CD4-positive, alpha-beta T cell treated with Interleukin-4 for 4 hours (primary cell): ENCODE measurements around the gene FLT4.

ENCODE experiments used
- DNase-seq: peaks from one replicate; pipeline ENCODE4 v3.0.0-alpha.2; 2020

The FLT4 gene

GRCh38 chr5:180586870-180587269, 62.5 kb downstream of the FLT4 start:
- no peak for DNase-seq

DNA sequence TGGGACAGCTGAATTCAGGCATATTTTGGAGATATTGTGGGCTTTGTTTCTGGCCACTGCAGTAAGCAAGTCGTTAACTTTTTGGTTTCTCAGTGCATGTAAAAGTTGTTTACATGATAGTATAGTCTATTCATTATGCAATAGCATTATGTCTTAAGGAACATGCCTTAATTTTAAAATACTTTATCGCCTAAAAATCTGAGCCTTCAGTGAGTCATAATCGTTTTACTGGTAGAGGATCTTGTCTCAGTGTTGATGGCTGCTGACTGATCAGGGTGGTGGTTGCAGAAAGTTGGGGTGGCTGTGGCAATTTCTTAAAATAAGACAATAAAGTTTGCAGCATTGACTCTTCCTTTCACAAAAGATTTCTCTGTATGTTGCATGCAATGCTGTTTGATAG, 63.2 kb downstream of the FLT4 start:
- no peak for DNase-seq

DNA sequence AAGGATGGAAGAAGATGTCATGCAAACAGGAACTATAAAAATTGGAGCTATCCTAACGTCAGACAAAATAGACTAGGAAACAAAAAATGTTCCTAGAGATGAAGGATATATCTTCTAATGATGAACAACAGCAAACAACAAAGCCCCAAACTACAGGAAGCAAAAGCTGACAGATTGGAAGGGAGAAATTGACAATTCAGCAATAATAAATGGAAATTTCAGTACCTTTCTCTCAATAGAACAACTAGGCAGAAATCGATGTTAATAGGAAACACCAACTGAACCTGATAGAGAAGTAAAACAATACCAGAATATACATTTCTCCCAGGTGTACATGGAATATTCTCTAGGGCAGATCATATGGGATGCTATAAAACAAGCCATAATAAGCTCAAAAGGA, 65.7 kb downstream of the FLT4 start:
- no peak for DNase-seq

DNA sequence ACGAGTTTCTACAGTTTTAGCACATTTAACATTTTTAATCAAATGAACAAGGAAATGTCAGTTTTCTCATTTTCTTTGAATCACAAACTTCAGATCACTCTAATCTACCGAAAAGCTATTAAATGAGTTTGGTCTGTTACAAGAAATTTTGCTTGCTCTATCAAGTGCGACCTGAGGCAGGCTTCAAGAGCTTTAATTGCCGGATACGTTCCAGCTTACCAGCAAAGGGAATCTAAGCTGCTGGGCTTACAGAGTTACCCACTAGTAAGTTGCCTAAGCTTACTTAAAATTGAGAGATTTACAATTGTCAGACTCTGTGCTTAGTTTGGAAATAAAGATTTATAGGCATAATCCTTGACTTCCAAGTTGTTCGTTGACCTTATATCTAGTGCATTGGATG, 68.7 kb downstream of the FLT4 start:
- DNase-seq, result no peak

DNA sequence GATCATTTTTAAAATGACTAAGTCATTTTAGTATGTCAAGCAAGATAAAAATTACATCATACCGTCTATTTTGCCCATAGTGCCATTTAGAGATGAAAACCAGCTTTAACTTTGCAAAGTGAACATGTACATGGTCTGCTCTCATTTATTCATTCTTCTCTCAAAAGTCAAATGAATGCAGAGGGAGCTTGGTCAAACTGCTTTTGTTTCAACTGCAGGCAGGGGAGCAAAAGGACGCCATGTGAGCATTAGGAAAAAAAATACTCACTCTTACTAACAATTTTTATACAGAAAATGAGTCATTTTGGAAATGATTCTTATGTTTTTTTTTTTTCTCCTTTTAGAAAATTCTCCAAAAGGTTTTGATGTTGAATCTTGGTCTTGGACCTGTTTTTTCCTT, 73.8 kb downstream of the FLT4 start:
- no peak for DNase-seq

GRCh38 chr5:180568914-180569313, 80.5 kb downstream of the FLT4 start:
- DNase-seq, result no peak

GRCh38 chr5:180563994-180564393, 85.4 kb downstream of the FLT4 start:
- no peak for DNase-seq

DNA sequence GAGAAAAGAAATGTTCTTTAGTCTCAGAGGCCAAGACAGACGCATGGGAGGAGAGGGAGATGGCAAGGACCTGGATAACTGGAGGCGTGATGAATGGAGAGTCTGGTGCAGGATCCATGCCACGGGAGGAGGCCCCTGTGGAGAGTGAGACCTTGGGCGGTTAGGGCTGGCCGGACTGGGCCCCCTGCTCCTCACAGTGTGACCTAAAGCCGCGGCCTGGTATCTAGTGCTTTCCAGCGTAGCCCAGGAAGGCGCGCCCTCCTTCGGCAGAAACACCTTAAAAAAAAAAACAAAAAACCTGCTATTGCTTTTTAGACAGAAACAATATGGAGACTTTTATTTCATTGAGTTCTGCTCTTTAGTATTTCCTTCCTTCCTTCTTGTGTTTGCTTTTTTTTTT, 91.2 kb downstream of the FLT4 start:
- DNase-seq, result no peak

- no peak for DNase-seq
Observed at GRCh38 chr5:180557217-180557809, 92.1 kb downstream of the FLT4 start.

DNA sequence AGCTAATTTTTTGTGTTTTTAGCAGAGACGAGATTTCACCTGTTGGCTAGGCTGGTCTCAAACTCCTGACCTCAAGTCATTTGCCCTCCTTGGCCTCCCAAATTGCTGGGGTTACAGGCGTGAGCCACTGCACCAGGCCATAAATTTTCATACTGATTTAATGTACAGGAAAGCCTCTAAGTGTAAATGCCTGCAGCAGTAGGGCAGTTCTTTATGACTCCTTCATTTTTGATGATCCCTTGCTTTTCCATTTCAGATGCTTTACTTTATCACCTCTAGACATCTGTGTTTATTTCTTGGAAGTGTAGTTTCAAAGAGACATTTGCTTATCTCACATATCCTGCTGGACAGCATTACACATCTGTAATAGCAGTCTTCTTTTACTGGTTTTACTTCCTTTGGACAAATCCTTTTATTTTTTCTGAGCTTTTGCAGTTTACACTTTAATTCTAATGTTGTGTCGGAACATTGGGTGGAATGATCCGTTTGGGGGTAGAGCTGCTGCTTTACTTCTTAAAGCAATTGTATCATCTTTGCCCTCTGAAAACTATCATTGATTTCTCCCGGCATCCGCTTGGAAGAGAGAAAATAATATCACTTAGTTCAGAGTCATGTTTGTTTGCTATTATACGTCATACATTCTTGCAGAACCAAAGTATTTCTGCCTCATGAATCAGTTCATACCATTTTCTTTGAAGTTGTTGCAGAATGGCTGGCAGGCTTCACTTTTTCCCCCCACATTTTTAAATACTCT, 94.1 kb downstream of the FLT4 start:
- DNase-seq, result no peak

GRCh38 chr5:180553530-180553929, 95.9 kb downstream of the FLT4 start:
- DNase-seq, result no peak
